Chondrocyte (in vitro differentiated cells): ENCODE measurements around the gene ZFP57. TPM values are rescaled to one million over a fixed set of nuclear protein-coding genes. Genes with fewer than 3 reads are reported as not detected.
A peak's percentile ranks its signal among the peaks of the same experiment; 100 is the strongest.

Experiments
- DNase-seq: peaks from one replicate; pipeline ENCODE4 v3.0.0; 2021; ENCODE audit warnings: mixed read lengths, low spot score
- H3K27ac Mint-ChIP-seq: one replicate; pipeline ENCODE4 v1.8.0; 2021; ENCODE audit warnings: mild to moderate bottlenecking, moderate library complexity, mixed read lengths; ENCODE audit not compliant: unreplicated experiment
- H3K27me3 Mint-ChIP-seq: 2 replicates; pipeline ENCODE4 v1.8.0; 2021; ENCODE audit warnings: low read depth, mixed read lengths
- H3K36me3 Mint-ChIP-seq: 2 replicates; pipeline ENCODE4 v1.8.0; 2021; ENCODE audit warnings: low read depth, mixed read lengths
- H3K4me1 Mint-ChIP-seq: 2 replicates; pipeline ENCODE4 v1.8.0; 2021; ENCODE audit warnings: low read depth, mild to moderate bottlenecking, mixed read lengths
- H3K4me3 Mint-ChIP-seq: one replicate; pipeline ENCODE4 v1.8.0; 2021; ENCODE audit warnings: mild to moderate bottlenecking, moderate library complexity, mixed read lengths; ENCODE audit not compliant: unreplicated experiment
- H3K9me3 Mint-ChIP-seq: 2 replicates; pipeline ENCODE4 v1.8.0; 2021; ENCODE audit warnings: low read depth, mixed read lengths
- CTCF ChIP-seq: fragments of 200-600 bp; sonication (generic); IDR thresholded peaks from 2 replicates; pipeline ENCODE4 v1.5.0; 2021; ENCODE audit warnings: antibody characterized with exemption, mild to moderate bottlenecking, moderate library complexity
- total RNA-seq: library from RNA; stranded (reverse); gene quantifications from 3 replicates; pipeline ENCODE4 v1.2.1, GENCODE V29; 2021

Gene ZFP57
- total RNA-seq, 1 donor from 2014 or later = not detected

GRCh38 chr6:29641430-29642148 is 39.4 kb downstream of the ZFP57 start:
- Mint-ChIP-seq H3K36me3 (no peaks in the 10 kb centered on the region), H3K27me3 (peaks cover 2% of the 10 kb centered on the region), H3K27ac (no peak overlapping the region), H3K9me3 (no peaks in the 10 kb centered on the region), H3K4me3 (no peak overlapping the region), H3K4me1 (peaks cover 3% of the 10 kb centered on the region)
- no peak for DNase-seq
- no peak for TF ChIP-seq CTCF

DNA sequence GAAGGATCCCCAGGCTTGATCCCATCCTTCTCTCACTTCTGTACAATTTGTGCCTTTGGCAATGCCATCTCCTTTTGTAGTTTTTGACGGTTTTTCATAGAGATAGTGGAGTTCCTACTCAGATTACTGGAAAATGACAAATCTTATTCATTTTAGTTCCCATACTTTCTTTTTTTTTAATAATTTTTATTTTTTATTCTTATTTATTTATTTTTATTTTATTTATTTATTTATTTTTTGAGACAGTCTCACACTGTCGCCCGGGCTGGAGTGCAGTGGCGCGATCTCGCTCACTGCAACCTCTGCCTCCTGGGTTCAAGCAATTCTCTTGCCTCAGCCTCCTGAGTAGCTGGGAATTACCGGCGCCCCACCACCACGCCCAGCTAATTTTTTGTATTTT is 43.7 kb downstream of the ZFP57 start:
- H3K27me3 Mint-ChIP-seq = peaks cover 2% of the 10 kb centered on the region
- no peak for DNase-seq
- TF ChIP-seq CTCF = no peak
- peaks cover 9% of the 10 kb centered on the region for H3K4me1 Mint-ChIP-seq
- H3K9me3 Mint-ChIP-seq = no peaks in the 10 kb centered on the region
- no peaks in the 10 kb centered on the region for H3K36me3 Mint-ChIP-seq
- H3K27ac Mint-ChIP-seq = no peak overlapping the region
- no peak overlapping the region for H3K4me3 Mint-ChIP-seq

DNA sequence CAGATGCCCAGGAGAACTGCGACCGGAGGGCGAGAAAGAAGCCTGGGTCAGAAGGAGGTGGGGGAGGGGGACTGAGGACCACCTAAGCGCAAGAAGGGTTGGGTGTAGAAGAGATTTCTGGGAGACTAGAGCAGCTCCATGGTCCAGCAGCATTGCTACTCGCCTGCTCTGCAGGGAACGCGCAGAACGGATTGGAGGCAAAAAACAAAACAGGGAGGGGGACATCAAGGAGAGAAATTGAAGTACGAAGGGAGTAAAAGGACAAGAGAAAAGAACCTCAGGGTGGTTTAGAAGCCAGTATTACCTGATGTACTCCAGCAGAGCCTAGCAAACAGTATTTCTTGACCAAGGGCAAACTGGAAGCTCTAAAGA is 47.4 kb downstream of the ZFP57 start:
- Mint-ChIP-seq H3K9me3 (no peaks in the 10 kb centered on the region), H3K36me3 (no peaks in the 10 kb centered on the region), H3K4me3 (peak overlapping the region; percentile 78), H3K27me3 (no peaks in the 10 kb centered on the region), H3K27ac (peak overlapping the region; percentile 79), H3K4me1 (peaks cover 43% of the 10 kb centered on the region)
- DNase-seq = no peak
- TF ChIP-seq CTCF = no peak

DNA sequence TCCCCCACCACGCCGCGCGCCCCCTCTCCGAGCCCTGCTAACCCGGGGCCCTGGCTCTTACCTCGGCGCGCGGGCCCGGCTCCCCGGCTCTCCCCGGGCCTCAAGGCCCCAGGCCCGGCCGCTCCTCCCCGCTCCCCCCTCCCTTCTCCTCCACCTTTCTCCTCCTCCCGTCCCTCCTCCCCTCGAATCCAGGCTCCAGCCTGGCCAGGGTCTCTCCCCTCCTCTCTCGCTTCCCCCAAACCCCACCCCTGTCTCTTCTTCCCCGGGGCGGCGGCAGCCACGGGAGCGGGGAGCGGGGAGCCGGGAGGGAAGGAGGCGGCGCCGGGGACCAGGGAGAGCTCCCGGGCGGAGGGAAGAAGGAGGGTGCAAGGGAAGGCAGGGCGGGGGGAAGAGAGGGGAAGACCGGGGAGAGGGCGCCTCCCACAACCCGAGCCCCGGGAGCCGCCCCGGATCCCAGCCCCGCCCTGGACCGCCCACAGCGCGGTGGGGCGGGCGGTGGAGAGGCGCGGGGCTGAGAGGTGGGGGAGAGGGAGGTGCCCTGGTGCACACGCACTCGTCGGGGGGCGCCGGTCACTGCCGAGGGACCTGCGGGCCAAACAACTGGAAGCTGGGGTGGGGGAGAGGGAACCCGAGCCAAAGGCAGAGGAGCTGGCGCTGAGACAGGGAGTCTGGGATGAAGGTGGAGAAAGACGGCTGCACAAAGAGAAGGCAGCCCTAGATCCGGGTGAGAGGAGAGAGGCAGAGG is 48.0 kb downstream of the ZFP57 start, which contains the start of gene GABBR1:
Gene GABBR1, minus strand, starts transcription at position 395 of the 745 bp plus-strand sequence. CDS start 798 bp downstream, outside the sequence.
- Mint-ChIP-seq H3K27ac (peak within 1 kb of the TSS; percentile 79), H3K9me3 (no peaks in the 10 kb centered on the region), H3K4me3 (peak within 1 kb of the TSS; percentile 78), H3K36me3 (no peaks in the 10 kb centered on the region), H3K27me3 (no peaks in the 10 kb centered on the region), H3K4me1 (peaks cover 47% of the 10 kb centered on the region)
- TF ChIP-seq CTCF = no peak
- peak; percentile 95 for DNase-seq

- Mint-ChIP-seq H3K9me3 (no peaks in the 10 kb centered on the region), H3K27ac (peak overlapping the region; percentile 76), H3K4me1 (peaks cover 48% of the 10 kb centered on the region), H3K27me3 (no peaks in the 10 kb centered on the region), H3K4me3 (peak overlapping the region; percentile 78), H3K36me3 (no peaks in the 10 kb centered on the region)
- DNase-seq = peak; percentile 93
- TF ChIP-seq CTCF = peak; percentile 15
Observed at GRCh38 chr6:29631860-29632731, 48.9 kb downstream of the ZFP57 start.
